HG02623 (cell line): ENCODE measurements around the gene EFEMP1.

ENCODE experiments used
- ATAC-seq: cut with Tn5 transposase; IDR thresholded peaks from one replicate; pipeline ENCODE4 v1.9.1; 2021; ENCODE audit warnings: moderate library complexity; ENCODE audit not compliant: unreplicated experiment

EFEMP1 gene

DNA sequence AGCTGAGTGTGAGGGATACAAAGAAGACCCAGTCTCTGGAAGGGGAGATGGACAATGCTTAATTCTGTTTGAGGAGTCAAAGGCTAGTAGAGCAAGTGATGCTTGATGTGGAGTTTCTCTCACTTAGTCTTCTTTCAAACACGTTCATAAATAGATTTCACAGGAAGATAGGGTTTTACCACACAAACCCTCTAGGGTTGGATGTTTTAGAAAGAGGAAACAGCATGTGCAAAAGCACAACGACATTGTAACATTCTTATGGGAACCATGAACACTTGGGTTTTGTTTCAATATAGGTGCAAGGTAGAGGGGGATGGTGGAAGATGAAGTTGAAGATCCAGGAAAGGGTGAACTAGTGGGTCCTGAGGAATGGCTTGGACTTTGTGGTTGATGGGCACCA lies 10.8 kb upstream of the EFEMP1 start:
- ATAC-seq = no peak

DNA sequence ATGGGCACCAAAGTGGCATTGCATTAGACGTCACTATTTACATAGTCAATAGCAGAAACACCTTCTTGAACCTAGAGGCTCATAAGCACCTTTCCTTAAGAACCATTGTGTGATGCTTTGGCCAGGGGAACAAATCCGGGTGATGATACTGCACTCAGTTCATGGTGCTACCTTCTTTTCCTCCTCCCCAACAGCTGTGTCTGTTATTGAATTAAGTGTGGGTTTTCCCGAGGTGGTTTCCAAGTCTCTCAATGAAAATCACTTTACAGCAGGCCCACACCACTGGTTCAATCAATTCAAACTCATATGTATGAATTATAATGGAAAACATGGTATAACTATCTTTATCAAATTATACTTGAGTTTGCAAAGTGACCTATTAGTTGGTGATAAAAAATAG lies 9.3 kb upstream of the EFEMP1 start:
- no peak for ATAC-seq

DNA sequence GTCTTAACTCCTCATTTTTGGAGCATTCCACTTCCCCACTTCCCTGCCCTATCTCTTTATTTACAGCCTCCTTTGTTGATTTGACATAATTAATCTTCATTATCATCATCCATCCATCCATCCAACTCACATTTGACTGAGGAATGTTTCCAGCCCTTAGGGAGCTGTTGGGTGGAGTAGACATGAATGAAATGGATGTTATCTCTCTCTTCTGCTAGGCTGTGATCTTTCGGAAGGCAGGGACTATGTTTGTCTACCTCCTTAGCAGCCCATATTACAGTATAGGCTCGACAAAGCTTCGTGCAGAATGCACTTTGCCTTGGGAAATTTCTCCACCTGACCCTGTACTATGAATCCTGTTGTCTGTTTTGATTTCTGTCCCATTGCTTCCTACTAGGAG lies 7.7 kb upstream of the EFEMP1 start:
- ATAC-seq = no peak

DNA sequence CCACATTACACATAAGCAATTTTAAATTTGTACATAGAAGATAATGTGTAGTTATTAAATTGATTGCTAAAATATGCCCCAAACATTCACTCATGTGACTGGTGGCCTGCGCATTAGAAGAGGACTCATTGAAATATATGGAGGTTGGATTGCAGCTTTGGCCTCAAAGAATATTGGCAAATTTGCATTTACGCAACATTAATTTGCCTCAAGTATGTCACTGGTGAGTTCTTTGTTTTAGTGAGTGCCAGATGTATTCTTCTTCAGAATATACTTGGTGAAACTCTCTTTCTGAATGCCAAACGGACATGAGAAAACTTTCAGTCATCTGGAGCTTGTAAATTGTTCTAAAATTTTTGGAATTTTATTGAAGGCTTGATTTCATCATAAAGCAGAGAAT lies 5.9 kb upstream of the EFEMP1 start:
- no peak for ATAC-seq

DNA sequence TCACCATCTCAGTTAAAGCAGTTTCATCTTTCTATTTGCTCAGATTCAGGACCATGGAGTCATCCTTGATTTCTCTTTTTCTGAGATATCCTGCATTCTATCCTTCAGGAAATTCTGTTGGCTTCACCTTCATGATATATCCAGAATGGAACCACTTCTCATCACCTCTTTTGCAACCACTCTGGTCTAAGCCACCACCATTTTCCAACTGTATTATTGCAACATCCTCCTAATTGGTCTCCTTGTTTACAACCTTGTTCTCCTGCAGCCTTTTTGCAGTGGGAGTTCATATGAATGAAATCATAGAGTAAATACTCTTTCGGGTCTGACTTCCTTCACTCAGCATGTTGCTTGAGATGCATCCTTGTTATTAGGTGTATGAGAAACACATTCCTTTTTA lies 3.4 kb upstream of the EFEMP1 start:
- no peak for ATAC-seq

GRCh38 chr2:55926246-55926645 lies 2.7 kb upstream of the EFEMP1 start:
- no peak for ATAC-seq

DNA sequence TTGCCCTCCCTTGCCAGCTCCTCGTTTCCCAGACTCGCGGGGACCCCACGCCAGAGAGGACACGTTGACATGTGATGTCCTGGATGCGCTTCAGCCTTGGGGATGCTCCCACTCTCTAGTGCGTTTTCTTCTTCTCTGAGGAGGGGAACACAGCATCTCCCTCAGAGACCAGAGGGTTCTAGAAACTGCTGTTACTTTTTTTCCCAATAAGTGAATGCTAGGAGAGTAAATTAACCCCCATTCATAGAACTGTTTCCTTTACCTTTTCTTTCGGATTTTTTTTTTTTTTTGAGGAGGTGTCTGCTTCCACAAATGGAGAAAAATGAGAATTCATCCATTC lies 370 bp upstream of the EFEMP1 start:
- no peak for ATAC-seq

GRCh38 chr2:55922291-55922907 lies 1.2 kb downstream of the EFEMP1 start:
- no peak for ATAC-seq

- ATAC-seq = no peak
Observed at GRCh38 chr2:55919574-55919973, 4.0 kb downstream of the EFEMP1 start.

DNA sequence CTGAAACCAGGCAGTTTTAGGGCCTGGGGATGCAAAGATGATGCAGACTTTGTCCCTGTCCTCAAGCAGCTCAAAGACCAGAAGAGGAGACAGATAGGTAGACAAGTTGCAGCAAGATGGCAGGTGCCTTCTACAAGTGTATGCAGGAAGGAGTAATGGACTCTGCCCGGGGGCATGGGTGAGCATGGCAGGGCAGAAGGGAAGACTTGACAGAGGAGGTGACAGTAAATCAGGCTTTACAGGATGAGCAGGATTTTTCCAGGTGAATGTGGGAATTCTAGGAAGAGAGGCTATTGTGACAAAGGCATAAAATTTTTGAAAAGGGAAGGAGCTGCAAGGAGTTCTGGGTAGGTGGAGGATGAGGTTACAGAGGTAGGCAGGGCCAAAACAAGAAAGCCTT lies 4.7 kb downstream of the EFEMP1 start:
- no peak for ATAC-seq

DNA sequence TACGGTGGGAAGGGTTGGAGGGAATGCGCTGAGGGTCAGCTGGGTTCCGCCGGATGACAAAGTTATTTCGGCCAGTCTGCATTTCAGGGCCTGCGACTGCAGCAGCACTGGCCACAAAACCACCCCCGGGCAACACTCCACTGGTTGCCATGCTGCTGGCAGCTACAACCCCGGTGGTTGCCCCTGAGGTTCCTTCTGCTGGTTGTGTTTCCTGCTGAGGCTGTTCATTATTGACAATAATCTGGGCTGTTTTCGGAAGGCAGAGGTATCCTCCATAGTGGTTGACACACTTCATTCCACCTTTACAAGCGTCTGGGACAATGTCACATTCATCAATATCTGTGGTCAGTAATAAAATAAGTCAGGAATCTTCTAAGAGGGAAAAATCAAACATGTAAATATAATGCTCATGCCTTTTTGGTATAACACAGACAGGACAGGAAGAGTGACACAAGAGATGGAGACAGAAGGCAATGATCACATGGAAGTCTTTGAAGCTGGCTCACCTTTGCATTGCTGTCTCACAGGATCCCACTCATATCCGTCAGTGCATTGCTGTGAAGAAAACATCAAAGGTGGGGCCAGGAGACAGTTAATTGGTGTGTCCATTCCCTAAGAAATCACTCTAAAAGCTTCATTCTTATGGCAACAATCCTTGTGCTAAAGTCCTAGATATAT lies 5.7 kb downstream of the EFEMP1 start:
- ATAC-seq = no peak

GRCh38 chr2:55917117-55917516 lies 6.5 kb downstream of the EFEMP1 start:
- ATAC-seq = no peak

- ATAC-seq = no peak
Observed at GRCh38 chr2:55916473-55917049, 7.0 kb downstream of the EFEMP1 start.

- ATAC-seq = no peak
Observed at GRCh38 chr2:55914786-55915185, 8.8 kb downstream of the EFEMP1 start.

DNA sequence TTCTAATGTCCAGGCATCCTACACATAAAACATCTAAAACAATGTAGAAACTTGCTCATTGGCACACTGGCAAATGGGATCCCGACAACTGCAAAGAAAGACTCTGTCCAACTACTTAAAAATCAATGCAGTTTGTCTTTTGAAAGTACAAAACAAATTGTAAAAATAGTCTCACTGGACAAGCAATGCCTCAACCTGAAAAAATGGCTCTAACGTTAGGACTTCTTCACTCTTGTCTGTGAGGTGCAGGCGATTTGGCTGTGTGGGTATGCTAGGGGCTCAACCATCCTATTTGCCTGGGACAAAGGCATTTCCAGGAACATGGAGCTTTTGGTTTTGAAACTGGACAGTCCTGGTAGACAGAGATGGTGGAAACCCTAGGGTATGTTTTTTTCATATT lies 10.7 kb downstream of the EFEMP1 start:
- ATAC-seq = no peak

DNA sequence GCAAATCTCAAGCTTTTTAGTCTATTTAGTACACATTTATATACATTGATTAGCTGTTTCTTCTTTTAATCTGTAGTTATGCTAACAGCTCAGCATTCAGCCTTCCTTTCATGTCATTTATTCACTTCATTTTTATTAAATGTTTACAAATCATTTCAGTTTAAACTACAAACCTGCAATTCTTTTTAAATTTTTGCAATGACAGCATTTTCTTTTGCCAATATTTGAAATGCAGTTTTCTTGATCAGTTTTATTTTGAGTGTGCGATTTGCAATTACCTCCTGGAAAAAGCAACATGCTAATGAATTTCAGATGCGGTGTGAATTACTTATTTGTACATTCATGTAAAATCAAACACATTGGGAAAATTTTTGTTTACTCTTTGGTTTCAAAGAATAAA lies 13.5 kb downstream of the EFEMP1 start:
- ATAC-seq = no peak

DNA sequence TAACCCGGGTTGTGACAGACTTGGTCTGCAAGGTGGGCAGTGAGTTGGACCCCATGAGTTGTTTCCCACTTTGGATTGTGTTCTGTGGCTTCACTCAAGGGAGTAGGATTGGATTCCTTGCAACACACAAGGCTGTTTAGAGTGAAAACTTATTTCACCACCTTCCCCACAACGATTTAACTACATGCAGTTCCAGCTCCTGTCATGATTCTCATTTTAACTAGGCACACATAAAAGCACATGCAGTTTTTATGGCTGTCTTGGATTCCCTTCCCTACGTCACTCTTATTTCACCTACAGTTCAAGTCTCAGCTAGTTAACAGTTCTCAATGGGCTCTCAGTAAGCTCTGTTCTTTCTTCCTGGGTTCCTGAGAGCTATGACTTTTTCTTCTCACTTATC lies 15.9 kb downstream of the EFEMP1 start:
- no peak for ATAC-seq

DNA sequence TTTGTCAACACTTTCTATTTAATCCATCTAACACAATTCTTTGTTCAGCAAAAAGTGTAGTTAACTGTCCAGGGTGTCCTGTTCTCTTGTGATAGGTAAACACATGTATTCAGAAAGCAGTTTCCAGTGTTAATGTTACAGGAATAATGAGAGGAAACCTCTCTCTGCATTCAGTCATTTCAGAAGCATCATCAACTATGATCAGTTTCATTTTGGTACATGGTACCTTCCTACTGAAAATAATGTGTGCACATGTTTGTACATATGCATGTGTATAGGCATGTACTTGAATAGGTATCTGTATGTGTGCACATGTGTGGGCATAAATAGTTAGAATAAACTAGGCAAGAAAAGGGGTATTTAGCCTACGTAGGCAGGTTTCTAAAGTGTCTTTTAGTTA lies 16.6 kb downstream of the EFEMP1 start:
- no peak for ATAC-seq

DNA sequence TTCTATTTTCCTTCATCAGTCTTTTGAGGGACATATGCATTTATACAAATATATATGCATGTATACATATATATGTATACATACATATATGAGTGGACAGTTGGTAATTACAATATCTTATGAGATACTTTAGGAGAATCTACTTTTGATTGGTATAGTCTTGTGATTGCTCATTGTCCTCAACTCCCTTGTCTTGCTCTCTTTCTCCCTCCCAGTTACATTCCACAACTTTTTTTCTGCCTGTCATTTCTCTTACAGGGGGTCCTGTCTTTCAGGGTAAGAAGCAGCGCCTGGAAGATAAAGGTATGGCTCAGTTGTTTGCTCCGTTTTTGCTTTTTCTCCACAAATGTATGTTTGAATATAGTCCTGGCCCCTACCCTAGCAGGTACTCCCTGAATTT lies 19.9 kb downstream of the EFEMP1 start:
- no peak for ATAC-seq

GRCh38 chr2:55902971-55903370 lies 20.6 kb downstream of the EFEMP1 start:
- ATAC-seq = no peak

DNA sequence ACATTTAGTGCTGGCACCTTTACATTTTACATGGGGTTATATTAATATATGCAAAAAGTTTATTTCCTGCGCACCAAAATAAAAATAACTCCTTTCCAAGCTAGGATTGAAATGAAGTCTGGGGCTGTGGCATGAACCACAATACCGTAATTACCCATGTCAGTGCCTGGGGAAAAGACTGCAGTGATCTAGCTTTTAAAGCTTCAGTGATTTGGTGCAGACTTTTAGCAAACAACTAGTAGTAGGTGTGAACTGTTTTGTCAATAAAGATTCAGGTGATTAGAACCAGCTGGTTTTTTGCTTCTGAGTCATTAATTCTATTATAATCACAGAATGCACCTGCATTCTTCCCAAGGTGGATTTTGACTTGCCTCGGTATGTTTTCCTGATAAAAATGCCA lies 21.2 kb downstream of the EFEMP1 start:
- ATAC-seq = no peak

GRCh38 chr2:55901941-55902340 lies 21.6 kb downstream of the EFEMP1 start:
- ATAC-seq = no peak

GRCh38 chr2:55901322-55901721 lies 22.3 kb downstream of the EFEMP1 start:
- no peak for ATAC-seq
